Left lung (tissue), 10 donors: ENCODE results near the gene SLX1B. TPM values are rescaled to one million over a fixed set of nuclear protein-coding genes. Genes with fewer than 3 reads are reported as not detected.
"Not testable (repeated sequence)": the region's sequence is repeated elsewhere in the genome, so short reads cannot be mapped to it uniquely, and the experiment has no call there.

Experiments
- ATAC-seq: fragments of 200-7000 bp; cut with Tn5 transposase; one replicate; pipeline ENCODE4 v1.9.1; 2020; ENCODE audit warnings: moderate library complexity
- DNase-seq, 4 donors: peaks; one replicate each; pipeline ENCODE4 v3.0.0-alpha.2; 2013 to 2020
- H3K27ac ChIP-seq, 2 donors: fragments of 200-600 bp; sonication (generic) in 1 of 2; one replicate each; pipeline versions ENCODE4 v1.5.0 to v1.8.0; 2020 to 2021
- H3K27me3 ChIP-seq, 2 donors: fragments of 200-600 bp; sonication (generic) in 1 of 2; one replicate each; pipeline versions ENCODE4 v1.5.0 to v1.8.0; 2020 to 2021
- H3K36me3 ChIP-seq, 2 donors: fragments of 200-600 bp; sonication (generic) in 1 of 2; one replicate each; pipeline versions ENCODE4 v1.5.0 to v1.8.0; 2020 to 2021
- H3K4me1 ChIP-seq, 2 donors: fragments of 200-600 bp; one replicate each; pipeline ENCODE4 v1.8.0; 2021
- H3K4me3 ChIP-seq, 2 donors: fragments of 200-600 bp; sonication (generic) in 1 of 2; one replicate each; pipeline versions ENCODE4 v1.5.0 to v1.8.0; 2020 to 2021; ENCODE audit warnings: mild to moderate bottlenecking in 1 of 2
- H3K9me3 ChIP-seq, 2 donors: fragments of 200-600 bp; sonication (generic) in 1 of 2; one replicate each; pipeline versions ENCODE4 v1.5.0 to v1.8.0; 2020 to 2021
- intact Hi-C, 2 donors: fragments of 100-400 bp; cut with DNase I; formaldehyde crosslinking; loops; one replicate each; pipeline versions ENCODE4 v1.11.2 to v1.14.2; 2022
- polyA plus RNA-seq, 6 donors: library from polyadenylated mRNA; unstranded; fragments of 120-200 nt; gene quantifications; one replicate each; pipeline ENCODE4 v1.2.1, GENCODE V29; 2013; ENCODE audit not compliant: insufficient read length in 6 of 6
- total RNA-seq, 2 donors: library from RNA; stranded (reverse); fragmentation: NEBNext Ultra II Directional; extraction: Animal tissue kit (Norgen Biotek cat#: 25700); gene quantifications; one replicate each; pipeline ENCODE4 v1.2.1, GENCODE V29; 2021
- donor health status: DM: no; HTN: yes; CAD: no.
- donor health status: DM: no; HTN: no; CAD: no.

Gene SLX1B
- total and polyA plus RNA-seq, 8 donors, result 2.0 to 42.0 (median 10.6) TPM

DNA sequence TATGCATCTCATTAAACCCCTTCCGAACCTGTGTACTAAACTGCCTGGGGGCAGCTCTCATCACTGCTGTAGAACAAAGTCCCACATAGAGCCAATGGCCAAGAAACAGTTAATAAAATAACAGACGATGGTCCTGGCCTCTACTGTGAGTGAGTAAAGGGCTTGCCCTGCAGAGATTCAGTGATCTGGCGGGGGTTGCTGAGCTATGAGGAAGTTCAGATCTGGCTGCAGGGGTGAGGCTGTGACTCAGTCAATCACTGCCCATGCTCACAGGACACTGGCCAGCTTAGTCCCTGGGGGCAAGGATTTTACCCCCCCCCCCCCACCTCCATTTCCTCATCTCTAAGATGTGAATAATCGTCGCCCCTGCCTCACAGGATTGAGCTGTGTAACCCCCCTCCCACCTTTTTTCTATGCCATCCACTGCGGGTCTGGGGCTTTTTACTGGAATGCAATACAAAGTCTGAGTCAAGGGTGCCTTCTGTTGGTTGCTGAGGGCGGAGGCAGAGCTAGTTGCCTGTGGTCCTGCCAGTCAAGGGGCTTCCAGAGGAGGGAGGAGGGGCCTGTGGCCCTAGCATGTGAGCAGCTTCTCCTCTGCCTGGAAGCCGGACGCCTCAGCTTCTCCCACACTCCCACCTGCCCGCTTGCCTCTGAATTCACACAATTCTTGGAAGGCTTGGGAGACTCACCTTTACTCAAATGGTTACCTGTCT, 13.5 kb downstream of the SLX1B start:
- H3K36me3 ChIP-seq, H3K27ac ChIP-seq, H3K4me3 ChIP-seq, DNase-seq, H3K27me3 ChIP-seq, H3K9me3 ChIP-seq, H3K4me1 ChIP-seq, intact Hi-C loops: not testable (repeated sequence)
- ATAC-seq, result peak; percentile 58

- Histone ChIP-seq H3K4me3 (peak overlapping the region in 1 of 2 donors; percentile 17), H3K27ac (peak overlapping the region; percentile 54 to 63)
- intact Hi-C loops, H3K4me1 ChIP-seq, H3K36me3 ChIP-seq, H3K9me3 ChIP-seq, H3K27me3 ChIP-seq: not testable (repeated sequence)
- ATAC-seq, result peak; percentile 78
- peak in 2 of 4 donors; percentile 76 to 80 for DNase-seq
Measured at GRCh38 chr16:29469660-29470059, 15.3 kb downstream of the SLX1B start.

DNA sequence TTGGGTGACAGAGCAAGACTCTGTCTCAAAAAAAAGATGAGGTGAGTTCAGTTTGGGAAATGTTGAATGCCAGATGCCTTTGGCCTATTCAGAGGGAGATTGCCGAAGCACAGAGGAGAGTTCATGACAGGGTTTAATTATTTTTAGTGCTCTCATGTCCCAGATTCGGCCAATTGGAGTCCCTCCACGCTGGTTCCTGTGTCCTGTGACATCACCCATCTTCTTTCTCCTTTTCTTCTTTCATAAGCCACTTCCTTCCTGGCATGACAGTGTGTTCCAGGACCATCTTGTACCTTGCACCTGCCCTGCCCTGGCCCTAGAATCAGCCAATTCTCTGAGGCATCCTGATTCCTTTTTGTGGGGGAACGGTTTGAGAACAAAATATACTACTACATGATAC, 17.7 kb downstream of the SLX1B start:
- H3K27ac ChIP-seq, intact Hi-C loops, H3K4me3 ChIP-seq, H3K27me3 ChIP-seq, DNase-seq, ATAC-seq, H3K4me1 ChIP-seq, H3K36me3 ChIP-seq, H3K9me3 ChIP-seq: not testable (repeated sequence)

- H3K27me3 ChIP-seq, H3K36me3 ChIP-seq, H3K4me3 ChIP-seq, H3K9me3 ChIP-seq, intact Hi-C loops, H3K27ac ChIP-seq, H3K4me1 ChIP-seq, ATAC-seq: not testable (repeated sequence)
- peak in 2 of 4 donors; percentile 27 to 73 for DNase-seq
Measured at GRCh38 chr16:29482276-29482675, 27.9 kb downstream of the SLX1B start.

- intact Hi-C loops, H3K27ac ChIP-seq, DNase-seq, H3K4me3 ChIP-seq, H3K4me1 ChIP-seq, ATAC-seq, H3K36me3 ChIP-seq, H3K27me3 ChIP-seq, H3K9me3 ChIP-seq: not testable (repeated sequence)
Measured at GRCh38 chr16:29506308-29506707, 52.0 kb downstream of the SLX1B start, which contains the start of gene NPIPB12. Gene NPIPB12, minus strand, starts transcription at chr16:29506408.

Other genes starting within 250 kb of the SLX1B start
- 1 to 10 TPM in 1 of 2 donors, under 1 TPM in 1; 0.32 to 1.2 TPM for gene NPIPB11, start 47.8 kb upstream of the SLX1B start, total RNA-seq
- gene NPIPB11, start 47.8 kb upstream of the SLX1B start, polyA plus RNA-seq, result 1 to 10 TPM; 2.7 to 7.6 (median 4.1) TPM
- 1 to 10 TPM; 2.9 to 8.8 TPM for gene BOLA2, start 182 bp upstream of the SLX1B start, total RNA-seq
- gene BOLA2, start 182 bp upstream of the SLX1B start, polyA plus RNA-seq, result 1 to 10 TPM; 3.9 to 8.3 (median 5.5) TPM
- 10 to 100 TPM in 1 of 2 donors, 1 to 10 TPM in 1; 9.5 to 10.7 TPM for gene SULT1A4, start 5.4 kb downstream of the SLX1B start, total RNA-seq
- 10 to 100 TPM; 27.5 to 48.2 (median 33.9) TPM for gene SULT1A4, start 5.4 kb downstream of the SLX1B start, polyA plus RNA-seq
- 10 to 100 TPM; 34.0 to 55.0 TPM for gene NPIPB12, start 51.9 kb downstream of the SLX1B start, total RNA-seq
- gene NPIPB12, start 51.9 kb downstream of the SLX1B start, polyA plus RNA-seq, result 100 to 1,000 TPM in 3 of 6 donors, 10 to 100 TPM in 3; 68.2 to 107 (median 93.9) TPM
- 10 to 100 TPM; 27.7 to 29.1 TPM for gene SPN, start 208.7 kb downstream of the SLX1B start, total RNA-seq
- 1 to 10 TPM; 1.9 to 2.6 (median 2.4) TPM for gene SPN, start 208.7 kb downstream of the SLX1B start, polyA plus RNA-seq
- 10 to 100 TPM; 21.9 to 27.1 TPM for gene QPRT, start 224.6 kb downstream of the SLX1B start, total RNA-seq
- gene QPRT, start 224.6 kb downstream of the SLX1B start, polyA plus RNA-seq, result 10 to 100 TPM; 46.2 to 58.8 (median 56.1) TPM